Measurements from ENCODE around the gene GAS6.

DNA sequence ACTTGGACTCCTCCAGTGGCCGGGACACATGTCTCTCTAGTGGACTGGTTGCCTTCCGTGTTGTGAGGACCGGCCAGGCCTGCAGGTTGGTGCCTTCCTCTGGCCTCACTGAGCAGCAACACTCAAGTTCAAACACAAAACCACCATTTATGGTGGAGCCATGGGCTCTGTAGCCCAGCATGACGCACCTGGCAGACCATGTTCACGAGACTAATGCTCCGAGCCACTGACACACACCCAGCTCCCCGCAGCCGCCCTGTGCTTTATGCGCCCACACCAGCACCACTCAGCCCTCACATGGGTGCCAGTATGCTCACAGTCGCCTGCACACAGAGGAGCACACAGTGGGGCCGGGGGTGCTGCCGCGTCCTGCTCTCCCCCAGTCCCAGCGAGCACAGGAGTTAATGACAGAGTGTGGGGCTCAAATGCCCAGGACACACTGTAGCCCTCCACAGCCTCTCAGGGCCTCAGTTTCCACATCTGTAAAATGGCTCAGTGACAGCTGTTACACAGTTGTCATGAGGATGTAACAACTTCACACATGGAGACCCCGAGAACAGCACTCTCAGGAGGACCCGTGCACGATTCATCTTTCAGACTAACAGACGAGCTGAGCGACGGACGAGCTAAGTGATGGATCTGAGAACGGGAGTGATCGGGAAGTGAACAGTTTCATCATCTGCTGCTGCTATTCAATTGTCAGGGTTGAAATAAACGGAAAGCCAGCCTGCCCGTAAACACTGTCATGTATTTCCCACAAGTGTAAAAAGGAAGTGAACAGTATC, 7.8 kb downstream of the GAS6 start:
- TF ChIP-seq, protein P1, sequence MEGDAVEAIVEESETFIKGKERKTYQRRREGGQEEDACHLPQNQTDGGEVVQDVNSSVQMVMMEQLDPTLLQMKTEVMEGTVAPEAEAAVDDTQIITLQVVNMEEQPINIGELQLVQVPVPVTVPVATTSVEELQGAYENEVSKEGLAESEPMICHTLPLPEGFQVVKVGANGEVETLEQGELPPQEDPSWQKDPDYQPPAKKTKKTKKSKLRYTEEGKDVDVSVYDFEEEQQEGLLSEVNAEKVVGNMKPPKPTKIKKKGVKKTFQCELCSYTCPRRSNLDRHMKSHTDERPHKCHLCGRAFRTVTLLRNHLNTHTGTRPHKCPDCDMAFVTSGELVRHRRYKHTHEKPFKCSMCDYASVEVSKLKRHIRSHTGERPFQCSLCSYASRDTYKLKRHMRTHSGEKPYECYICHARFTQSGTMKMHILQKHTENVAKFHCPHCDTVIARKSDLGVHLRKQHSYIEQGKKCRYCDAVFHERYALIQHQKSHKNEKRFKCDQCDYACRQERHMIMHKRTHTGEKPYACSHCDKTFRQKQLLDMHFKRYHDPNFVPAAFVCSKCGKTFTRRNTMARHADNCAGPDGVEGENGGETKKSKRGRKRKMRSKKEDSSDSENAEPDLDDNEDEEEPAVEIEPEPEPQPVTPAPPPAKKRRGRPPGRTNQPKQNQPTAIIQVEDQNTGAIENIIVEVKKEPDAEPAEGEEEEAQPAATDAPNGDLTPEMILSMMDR (IDR thresholded peaks at IDR 0.05): no peak
- no peak for TF ChIP-seq POLR2A (IDR thresholded peaks at IDR 0.05)
